ENCODE measurements around the gene ZC3H10.
"Not testable (repeated sequence)": the region's sequence is repeated elsewhere in the genome, so short reads cannot be mapped to it uniquely, and the experiment has no call there.

Gene ZC3H10

DNA sequence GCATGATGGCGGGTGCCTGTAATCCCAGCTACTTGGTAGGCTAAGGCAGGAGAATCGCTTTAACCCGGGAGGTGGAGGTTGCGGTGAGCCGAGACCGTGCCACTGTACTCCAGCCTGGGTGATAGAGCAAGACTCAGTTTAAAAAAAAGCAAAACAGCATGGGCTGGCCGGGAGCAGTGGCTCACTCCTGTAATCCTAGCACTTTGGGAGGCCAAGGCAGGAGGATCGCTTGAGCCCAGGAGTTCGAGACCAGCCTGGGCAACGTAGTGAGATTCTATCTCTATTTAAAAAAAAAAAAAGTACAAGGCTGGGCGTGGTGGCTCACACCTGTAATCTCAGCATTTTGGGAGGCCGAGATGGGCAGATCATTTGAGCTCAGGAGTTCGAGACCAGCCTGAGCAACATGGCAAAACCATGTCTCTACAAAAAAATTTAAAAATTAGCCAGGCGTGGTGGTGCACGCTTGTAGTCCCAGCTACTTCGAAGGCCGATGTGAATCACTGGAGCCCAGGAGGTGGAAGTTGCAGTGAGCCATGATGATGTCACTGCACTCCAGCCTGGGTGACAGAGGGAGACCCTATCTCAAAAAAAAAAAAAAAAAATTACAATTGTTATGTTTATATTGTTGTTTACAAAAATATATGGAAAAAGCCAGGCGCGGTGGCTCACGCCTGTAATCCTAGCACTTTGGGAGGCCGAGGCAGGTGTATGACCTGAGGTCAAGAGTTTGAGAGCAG, 38.6 kb downstream of the ZC3H10 start:
- DNase-seq: not testable (repeated sequence)

DNA sequence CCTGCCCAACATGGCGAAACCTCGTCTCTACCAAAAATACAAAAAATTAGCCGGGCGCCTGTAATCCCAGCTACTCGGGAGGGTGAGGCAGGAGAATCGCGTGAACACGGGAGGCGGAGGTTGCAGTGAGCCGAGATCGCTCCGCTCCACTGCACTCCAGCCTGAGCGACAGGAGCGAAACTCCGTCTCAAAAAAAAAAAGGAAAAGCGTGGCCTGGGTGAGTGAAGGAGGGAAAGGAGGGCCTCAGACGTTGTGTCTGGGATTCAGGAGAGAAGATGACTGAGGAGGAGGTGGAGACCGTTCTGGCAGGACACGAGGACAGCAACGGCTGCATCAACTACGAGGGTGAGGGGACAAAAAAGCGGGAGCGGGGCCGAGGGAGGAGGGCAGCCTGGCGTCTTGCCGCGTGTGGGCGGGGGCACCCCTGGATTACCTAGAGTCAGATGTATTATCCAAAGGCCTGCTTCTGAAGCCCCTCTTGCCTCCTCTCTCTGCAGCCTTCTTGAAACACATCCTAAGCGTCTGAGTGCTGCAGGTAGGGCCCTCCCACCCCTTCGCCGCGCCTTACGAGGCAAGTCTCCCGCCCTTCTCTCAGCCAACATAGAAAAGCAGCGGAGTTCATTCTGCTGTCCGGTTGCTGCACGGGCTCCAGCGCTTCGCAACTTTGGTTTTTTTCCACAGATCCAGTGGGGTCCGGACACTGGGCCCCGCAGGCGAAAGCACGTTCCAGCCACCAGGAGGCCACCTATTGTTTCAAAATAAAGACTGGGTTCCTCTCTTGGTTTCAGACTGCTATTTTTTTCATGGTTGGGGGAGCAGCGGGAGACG, 39.3 kb downstream of the ZC3H10 start:
- peak; percentile 47 for DNase-seq

DNA sequence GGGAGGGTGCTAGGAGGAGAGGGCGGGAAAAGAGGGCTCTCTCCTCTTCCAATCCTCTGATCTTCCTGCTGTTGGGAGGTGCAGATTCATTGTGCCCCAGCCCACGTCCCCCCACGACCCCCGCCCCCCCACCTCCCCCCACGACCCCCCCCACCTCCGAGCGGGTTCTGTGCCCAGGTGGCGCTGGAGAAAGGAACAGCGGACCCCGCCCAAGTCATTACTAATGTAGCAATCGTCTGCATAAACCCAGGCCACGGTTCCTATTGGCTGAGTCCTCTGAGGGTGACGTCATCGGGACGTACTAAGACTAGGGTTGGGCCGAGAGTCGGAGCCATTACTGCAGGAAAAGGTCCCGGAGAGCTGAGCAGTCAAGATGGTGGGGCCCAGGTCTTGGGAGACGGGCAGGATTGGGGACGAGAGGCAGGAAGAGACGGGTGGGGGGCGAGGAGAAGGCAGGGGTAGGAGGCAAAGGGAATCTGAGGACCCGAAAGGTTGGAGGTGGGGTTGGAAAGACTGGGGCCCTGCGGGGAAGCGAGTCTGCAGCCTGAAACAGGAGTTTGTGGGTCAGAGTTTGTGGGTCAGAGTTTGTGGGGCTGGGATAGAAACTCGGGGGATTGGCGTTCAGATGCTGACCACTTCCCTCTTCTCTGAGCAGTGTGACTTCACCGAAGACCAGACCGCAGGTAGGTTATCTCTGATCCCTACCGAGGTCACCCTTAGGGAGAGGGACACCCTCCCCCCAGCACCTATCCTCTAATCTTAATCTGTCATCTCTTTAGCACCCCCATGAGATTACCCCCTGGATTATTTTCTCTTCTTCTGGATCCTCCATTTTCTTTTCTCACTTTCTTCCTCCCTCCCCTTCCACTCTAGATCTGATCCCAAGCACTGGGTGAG, 40.2 kb downstream of the ZC3H10 start, which contains the start of gene MYL6:
MYL6 (plus strand) TSS at position 331 of the 897 bp plus-strand sequence; CDS start at position 374, 43 bp downstream.
- DNase-seq: peak; percentile 89

DNA sequence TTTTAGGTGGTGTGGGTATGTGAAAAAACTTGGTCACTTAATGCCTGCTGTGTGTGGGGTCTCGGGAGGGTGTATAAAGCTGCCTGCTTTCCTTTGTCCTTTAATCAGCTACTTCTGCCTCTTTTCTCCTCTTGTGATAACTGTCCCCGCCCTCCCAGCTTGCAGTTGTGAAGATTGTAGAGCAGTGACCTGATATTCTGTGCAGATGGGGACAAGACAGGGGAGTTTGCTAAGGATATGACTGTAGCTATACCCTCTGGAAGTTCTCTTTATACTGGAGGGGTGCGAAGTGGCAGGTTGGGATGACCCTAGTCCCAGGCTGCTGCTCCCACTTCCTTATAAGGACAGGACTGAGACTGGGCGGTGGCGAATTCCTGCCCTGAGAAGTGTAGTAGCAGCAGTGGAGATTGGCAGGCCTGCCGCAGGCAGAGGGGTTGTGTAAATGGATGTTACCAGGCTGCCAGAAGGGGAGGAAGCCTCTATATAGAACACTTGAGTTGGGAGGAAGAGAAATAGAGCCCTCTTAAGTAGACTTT, 40.9 kb downstream of the ZC3H10 start:
- DNase-seq: no peak

DNA sequence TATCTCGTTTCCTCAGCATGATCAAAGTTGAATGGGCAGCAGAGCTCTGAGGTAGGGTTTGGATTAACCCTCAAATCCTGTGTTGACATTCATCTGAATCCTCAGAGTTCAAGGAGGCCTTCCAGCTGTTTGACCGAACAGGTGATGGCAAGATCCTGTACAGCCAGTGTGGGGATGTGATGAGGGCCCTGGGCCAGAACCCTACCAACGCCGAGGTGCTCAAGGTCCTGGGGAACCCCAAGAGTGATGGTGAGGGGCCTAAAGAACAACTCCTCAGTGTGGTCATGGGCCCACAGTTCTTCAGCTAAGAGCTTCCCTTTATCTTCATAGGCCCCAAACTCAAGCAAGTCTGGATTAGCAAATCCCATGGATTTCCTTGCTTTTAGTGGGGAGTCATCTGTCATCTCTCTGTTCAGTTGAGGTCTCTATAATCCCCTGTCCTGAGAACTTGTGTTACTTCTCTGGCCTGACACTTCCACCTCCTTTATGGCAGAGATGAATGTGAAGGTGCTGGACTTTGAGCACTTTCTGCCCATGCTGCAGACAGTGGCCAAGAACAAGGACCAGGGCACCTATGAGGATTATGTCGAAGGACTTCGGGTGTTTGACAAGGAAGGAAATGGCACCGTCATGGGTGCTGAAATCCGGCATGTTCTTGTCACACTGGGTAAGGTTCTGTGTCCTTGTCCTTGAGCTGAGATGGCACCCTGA, 41.6 kb downstream of the ZC3H10 start:
- DNase-seq: no peak

DNA sequence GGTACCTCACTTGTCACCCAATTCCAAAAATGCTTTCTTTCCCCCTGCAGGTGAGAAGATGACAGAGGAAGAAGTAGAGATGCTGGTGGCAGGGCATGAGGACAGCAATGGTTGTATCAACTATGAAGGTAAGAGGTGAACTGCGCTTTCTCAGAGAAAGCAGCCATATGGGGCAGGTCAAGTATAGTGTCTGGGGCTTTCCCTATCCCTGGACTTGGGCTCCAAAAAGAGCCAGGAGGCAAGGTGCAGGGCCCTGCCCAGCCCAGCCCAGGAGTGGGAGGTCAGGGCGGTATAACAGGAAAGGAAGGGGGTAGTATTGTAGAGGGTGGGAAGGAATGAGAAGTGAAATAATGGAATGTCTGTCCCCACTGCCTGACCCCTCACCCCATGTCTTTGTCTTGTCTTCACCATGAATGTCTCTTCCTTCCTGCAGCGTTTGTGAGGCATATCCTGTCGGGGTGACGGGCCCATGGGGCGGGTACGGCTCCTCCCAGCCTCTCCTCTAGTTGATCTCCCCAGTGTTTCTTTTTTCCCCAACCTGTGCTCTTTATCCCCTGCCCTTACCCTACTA, 42.2 kb downstream of the ZC3H10 start:
- peak; percentile 57 for DNase-seq

DNA sequence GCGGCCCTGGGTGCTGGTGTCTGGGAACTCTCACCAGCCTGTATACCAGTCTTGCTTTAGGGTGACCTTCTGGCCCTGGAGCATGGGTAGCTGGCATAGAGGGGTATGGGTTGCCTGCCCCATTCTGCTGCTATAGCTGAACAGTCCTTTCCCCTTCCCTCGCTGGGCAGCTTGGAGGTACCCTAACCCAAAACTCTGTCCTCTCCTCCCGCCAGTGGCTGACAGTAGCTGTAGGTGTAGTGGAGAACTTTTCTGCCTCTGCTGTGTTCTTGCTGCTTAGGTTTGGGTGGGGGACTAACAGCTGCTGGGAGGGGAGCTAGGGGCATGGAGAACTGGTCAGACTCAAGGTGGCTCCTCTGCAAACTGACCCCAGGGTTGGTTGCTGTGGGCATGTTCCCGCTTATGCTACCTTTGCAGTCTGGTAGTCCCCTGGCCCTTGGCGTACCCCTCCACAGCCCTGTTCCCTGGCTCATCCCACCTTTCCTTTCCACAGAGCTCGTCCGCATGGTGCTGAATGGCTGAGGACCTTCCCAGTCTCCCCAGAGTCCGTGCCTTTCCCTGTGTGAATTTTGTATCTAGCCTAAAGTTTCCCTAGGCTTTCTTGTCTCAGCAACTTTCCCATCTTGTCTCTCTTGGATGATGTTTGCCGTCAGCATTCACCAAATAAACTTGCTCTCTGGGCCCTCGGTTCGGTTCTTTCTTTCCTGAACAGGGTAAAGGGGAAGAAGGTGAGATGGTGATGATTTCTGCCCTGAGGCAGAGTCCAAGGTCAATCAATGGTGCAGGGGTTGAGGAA, 43.0 kb downstream of the ZC3H10 start:
- DNase-seq: no peak

DNA sequence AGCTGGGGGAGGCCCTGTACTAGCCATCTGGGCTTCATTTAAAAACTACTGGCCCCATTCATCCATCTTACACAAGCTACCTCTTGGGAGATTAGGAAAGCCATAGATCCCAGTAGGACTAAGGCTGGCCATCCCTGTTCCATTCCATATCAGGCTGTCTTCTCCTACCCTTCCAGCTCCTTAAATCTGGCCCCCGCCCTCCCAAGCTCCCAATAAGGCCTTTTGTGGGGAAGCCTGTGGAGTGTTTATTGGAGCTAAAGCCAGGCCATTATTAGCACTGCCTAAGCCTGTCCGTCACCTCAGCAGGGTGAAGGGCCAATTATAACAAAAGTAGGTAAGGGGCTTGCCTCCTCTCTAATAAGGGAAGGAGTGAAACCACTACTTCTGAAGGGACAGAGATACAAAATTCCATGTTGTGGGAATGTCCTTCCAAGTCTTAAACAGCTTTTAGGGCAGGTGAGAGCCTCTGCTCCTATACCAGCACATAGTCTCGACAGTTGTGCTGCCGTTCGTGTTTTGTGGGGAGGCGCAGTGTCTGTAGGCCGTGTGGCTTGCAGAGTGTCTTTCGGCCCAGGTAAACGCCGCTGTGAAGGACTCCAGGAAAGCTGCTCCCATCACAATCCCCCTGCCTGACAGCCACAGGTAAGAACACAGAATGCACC, 43.8 kb downstream of the ZC3H10 start:
- no peak for DNase-seq

DNA sequence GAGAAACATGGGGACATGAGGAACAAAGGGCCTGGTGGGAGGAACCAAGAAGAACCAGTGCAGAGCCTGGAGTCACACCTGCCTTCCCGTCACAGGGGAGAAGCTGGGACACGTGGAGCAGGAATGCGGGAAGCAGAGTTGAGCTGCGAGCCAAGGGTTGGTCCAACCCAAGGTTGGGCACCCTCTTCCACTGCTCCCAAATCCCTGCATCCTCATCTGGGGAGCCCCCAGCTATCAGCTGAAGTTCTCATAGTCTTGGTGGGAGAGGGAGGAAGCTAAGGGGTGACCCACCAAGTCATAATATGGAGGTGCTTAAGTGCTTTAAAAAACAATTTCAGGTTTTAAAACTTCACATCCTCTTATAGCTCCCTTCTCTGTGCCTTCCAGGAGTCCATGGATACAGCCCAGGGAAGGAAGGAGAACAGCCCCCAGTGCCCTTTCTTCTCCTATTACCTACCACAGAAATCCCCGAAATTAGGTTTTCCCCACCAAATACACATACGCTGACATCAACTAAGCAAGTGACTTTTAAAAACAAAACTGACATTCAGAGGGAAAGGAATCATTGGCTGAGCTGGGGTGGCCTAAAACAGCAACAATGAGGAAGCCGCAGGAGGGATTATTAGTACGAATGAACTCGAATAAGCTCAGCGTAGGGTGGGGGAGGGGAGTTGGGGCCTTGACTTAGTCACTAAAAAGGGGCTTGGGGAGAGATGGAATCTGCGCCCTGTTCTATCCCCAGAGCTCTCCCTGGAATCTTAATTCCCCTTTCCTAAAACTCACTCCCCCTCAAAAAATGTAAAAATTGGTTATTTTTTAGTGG, 44.6 kb downstream of the ZC3H10 start:
- no peak for DNase-seq

DNA sequence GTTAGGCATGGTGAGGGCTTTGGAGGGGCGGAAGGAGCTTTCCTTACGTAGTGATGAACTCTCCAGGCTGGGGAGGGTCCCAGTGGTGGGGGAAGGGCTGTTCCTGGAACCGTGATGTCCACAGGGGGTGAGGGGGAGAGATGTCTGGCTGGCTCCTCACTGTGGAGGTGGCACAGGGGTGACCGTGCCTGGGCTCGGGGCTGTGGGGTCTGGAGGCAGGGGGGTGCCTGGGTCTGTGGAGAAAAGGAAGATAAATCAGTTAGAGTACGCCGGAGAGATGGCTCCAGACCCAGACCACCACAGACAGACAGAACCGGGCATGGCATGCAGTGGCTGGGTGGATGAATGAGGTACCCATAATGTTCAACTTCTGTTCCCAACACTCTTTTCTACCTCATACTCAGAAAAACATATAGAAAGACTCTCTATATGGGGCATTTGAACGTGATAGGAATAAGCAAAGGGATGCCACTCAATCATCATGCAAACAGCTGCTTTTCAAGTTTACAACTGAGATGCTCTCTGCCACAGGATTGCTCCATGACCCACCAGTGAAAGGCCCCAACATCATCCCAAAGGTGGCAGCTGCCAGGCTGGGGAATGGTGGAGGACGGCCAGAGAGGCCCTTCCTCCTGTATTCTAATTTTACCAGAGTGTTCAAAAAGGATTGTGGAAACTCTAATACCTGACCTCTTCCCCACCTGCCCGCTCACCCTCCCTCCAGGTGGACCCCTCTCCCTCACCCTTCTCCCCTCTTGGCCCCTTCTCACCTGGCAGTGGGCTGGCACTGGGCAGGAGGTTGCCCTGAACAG, 45.7 kb downstream of the ZC3H10 start:
- DNase-seq: no peak

DNA sequence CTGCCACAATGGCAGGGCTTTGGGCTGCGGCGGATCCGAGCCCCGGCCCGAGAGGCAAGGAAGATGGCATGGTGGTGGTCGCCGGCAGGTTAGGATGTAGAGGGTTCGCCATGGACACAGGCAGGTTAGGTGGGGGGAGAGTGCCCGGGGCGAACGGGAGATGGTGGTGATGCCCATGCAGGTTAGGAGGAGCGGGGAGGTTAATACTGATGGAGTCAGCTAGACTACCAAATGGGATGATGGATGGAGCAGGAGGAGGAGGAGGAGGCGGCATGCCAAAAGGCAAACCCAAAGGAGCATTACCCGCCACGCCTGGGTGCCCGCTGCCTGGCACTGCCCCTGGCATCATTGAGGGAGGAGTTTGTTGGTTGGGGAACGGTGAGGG, 46.3 kb downstream of the ZC3H10 start:
- no peak for DNase-seq

DNA sequence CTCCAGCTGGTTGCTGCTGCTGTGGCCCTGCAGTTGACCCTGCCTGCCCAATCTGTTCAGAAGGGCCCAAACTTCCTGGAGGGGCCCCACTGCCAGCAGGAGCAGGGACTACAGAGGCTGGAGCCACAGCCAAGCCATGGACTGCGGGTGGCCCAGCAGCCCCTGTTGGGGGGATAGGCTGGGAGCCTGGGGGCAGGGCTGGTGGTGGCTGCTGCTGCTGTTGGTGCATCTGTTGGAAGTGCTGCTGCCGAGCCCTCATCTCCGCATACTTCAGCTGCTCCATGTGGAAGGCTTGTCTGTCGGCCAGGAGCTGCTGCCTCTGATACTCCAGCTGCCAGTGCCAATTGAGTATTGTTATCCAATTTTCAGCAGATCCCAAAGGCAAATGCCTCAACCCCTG, 47.3 kb downstream of the ZC3H10 start:
- no peak for DNase-seq

DNA sequence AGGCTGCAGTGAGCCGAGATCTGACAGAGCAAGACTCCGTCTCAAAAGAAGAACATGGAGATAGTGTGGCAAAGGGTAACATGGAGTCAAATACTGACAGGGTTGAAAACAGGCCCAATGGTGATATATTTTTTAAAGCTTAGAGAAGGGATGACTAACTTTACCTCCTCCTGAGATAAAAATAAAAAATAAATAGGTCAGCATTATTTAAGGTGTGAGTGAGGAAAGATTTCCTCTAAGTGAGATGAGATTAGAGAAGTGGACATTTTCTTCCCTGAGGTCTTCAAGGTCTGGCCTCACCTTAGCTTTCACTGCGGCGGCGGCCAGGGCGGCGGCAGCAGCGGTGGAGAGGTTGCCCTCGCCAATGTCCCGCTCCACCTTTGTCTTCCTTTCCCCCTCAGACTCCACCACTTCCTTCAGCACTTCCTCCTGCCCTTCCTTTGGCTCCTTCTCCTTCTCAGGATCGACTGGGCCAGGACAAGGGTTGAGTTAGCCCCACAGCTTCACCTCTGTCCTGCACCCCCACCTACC, 51.2 kb downstream of the ZC3H10 start:
- DNase-seq: no peak

DNA sequence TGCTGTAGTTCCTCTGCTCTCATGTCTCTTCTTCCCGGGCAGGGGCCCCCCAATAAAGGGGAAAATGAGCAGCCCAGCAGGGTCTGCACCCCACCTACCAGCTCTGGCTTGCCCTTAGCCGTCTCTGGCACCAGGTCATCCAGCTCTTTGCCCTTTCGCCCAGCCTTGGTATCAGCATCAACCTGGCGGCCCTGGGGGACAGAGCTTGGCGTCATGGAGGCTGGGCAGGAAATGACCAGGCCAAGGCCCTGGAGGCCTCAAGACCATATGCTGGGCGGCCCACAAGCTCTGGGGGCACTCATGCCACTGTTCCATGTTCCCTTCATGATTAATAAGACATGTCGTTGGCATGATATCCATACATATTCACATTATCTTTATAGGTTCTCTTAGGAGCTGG, 54.8 kb downstream of the ZC3H10 start:
- DNase-seq: no peak
